ENCODE data around the gene FAM193A. TPM values are rescaled to one million over a fixed set of nuclear protein-coding genes. Genes with fewer than 3 reads are reported as not detected.

The FAM193A gene
- total RNA-seq, 1 donor from 2014 or later, result 28.8 TPM

GRCh38 chr4:2744576-2745270, 208.3 kb downstream of the FAM193A start:
- H3K4me1 ChIP-seq (ENCODE audit: insufficient read depth, low read length), result peaks cover 37% of the 10 kb centered on the region
- no peak for DNase-seq (ENCODE audit: low read depth)
- H3K9me3 ChIP-seq (ENCODE audit: insufficient read depth, low read depth, low read length), result no peaks in the 10 kb centered on the region
- H3K9ac ChIP-seq (ENCODE audit: low read length), result no peak overlapping the region
- peaks cover 34% of the 10 kb centered on the region for H4K20me1 ChIP-seq (ENCODE audit: insufficient read depth, low read length)
- H2AFZ ChIP-seq (ENCODE audit: low read depth, low read length), result no peak overlapping the region
- TF ChIP-seq CTCF (IDR thresholded peaks at IDR 0.05; ENCODE audit: insufficient read depth, low read depth, low read length) (no peak), EZH2 (IDR thresholded peaks at IDR 0.05; ENCODE audit: insufficient read depth, low read length) (no peak)
- Mint-ChIP-seq H3K27me3 (ENCODE audit: low read depth, unreplicated experiment) (no peaks in the 10 kb centered on the region), H3K27ac (ENCODE audit: unreplicated experiment) (peak overlapping the region; percentile 26), H3K4me3 (ENCODE audit: unreplicated experiment) (no peak overlapping the region), H3K36me3 (ENCODE audit: low read depth, unreplicated experiment) (peaks cover 31% of the 10 kb centered on the region), H3K4me1 (ENCODE audit: low read depth, unreplicated experiment) (peaks cover 41% of the 10 kb centered on the region), H3K9me3 (ENCODE audit: unreplicated experiment) (no peaks in the 10 kb centered on the region)
- no peak for FAIRE-seq
- no peak overlapping the region for H3K4me3 ChIP-seq (ENCODE audit: insufficient read depth, low read depth, low read length)
- peaks cover 14% of the 10 kb centered on the region for H3K36me3 ChIP-seq (ENCODE audit: insufficient read depth, low read length)
- H3K27ac ChIP-seq (ENCODE audit: low read depth, low read length), result no peak overlapping the region
- peaks cover 10% of the 10 kb centered on the region for H3K79me2 ChIP-seq (ENCODE audit: insufficient read depth, low read length)
- no peaks in the 10 kb centered on the region for H3K27me3 ChIP-seq (ENCODE audit: insufficient read depth, low read length)
- no peak overlapping the region for H3K4me2 ChIP-seq (ENCODE audit: low read length)

- FAIRE-seq (no peak), DNase-seq (ENCODE audit: low read depth) (no peak)
- Mint-ChIP-seq H3K27me3 (ENCODE audit: low read depth, unreplicated experiment) (no peaks in the 10 kb centered on the region), H3K4me3 (ENCODE audit: unreplicated experiment) (peak overlapping the region; percentile 11), H3K4me1 (ENCODE audit: low read depth, unreplicated experiment) (peaks cover 41% of the 10 kb centered on the region), H3K27ac (ENCODE audit: unreplicated experiment) (peak overlapping the region; percentile 58), H3K9me3 (ENCODE audit: unreplicated experiment) (no peaks in the 10 kb centered on the region), H3K36me3 (ENCODE audit: low read depth, unreplicated experiment) (peaks cover 31% of the 10 kb centered on the region)
- Histone ChIP-seq H3K79me2 (ENCODE audit: insufficient read depth, low read length) (peaks cover 17% of the 10 kb centered on the region), H4K20me1 (ENCODE audit: insufficient read depth, low read length) (peaks cover 40% of the 10 kb centered on the region), H3K27me3 (ENCODE audit: insufficient read depth, low read length) (no peaks in the 10 kb centered on the region), H3K9ac (ENCODE audit: low read length) (peak overlapping the region; percentile 56), H3K9me3 (ENCODE audit: insufficient read depth, low read depth, low read length) (no peaks in the 10 kb centered on the region), H2AFZ (ENCODE audit: low read depth, low read length) (no peak overlapping the region), H3K4me3 (ENCODE audit: insufficient read depth, low read depth, low read length) (no peak overlapping the region), H3K27ac (ENCODE audit: low read depth, low read length) (peak overlapping the region; percentile 54), H3K36me3 (ENCODE audit: insufficient read depth, low read length) (peaks cover 14% of the 10 kb centered on the region), H3K4me1 (ENCODE audit: insufficient read depth, low read length) (peaks cover 37% of the 10 kb centered on the region), H3K4me2 (ENCODE audit: low read length) (peak overlapping the region; percentile 53)
- TF ChIP-seq EZH2 (IDR thresholded peaks at IDR 0.05; ENCODE audit: insufficient read depth, low read length) (no peak), CTCF (IDR thresholded peaks at IDR 0.05; ENCODE audit: insufficient read depth, low read depth, low read length) (no peak)
These were observed 209.1 kb downstream of the FAM193A start for GRCh38 chr4:2745516-2745915.
